Keratinocyte (primary cell): ENCODE data around the gene PCGF1. TPM values are rescaled to one million over a fixed set of nuclear protein-coding genes. Genes with fewer than 3 reads are reported as not detected.

Experiments
- DNase-seq: peaks from one replicate; pipeline ENCODE4 v3.0.0-alpha.2; 2011; ENCODE audit warnings: low read depth, missing footprints, low spot score
- FAIRE-seq: peaks from 2 replicates; lab custom pipeline; 2011; peaks lifted over from hg19 to GRCh38; lab: Jason Lieb, UNC
- H2AFZ ChIP-seq: 2 replicates; pipeline ENCODE4 v1.6.0; 2012; ENCODE audit warnings: low read length, control low read depth, inconsistent platforms; ENCODE audit not compliant: control insufficient read depth
- H3K27ac ChIP-seq: 2 replicates; pipeline ENCODE4 v1.5.1; 2011; ENCODE audit warnings: low read length; ENCODE audit not compliant: control insufficient read depth, insufficient read depth
- H3K27me3 ChIP-seq: 3 replicates; pipeline ENCODE4 v1.6.0; 2011; ENCODE audit warnings: low read length; ENCODE audit not compliant: control insufficient read depth, insufficient read depth; ENCODE audit errors: extremely low read depth
- H3K36me3 ChIP-seq, 2 experiments: 2 replicates in 1 of 2; 3 replicates in 1 of 2; pipeline ENCODE4 v1.5.1; 2011; ENCODE audit warnings: low read length in 2 of 2, mild to moderate bottlenecking in 1 of 2; ENCODE audit not compliant: control insufficient read depth in 2 of 2, insufficient read depth in 2 of 2; ENCODE audit errors: extremely low read depth in 1 of 2
- H3K4me1 ChIP-seq: 3 replicates; pipeline ENCODE4 v1.5.1; 2011; ENCODE audit warnings: low read length; ENCODE audit not compliant: control insufficient read depth, insufficient read depth; ENCODE audit errors: extremely low read depth
- H3K4me2 ChIP-seq: 3 replicates; pipeline ENCODE4 v1.6.0; 2011; ENCODE audit warnings: low read depth, low read length; ENCODE audit not compliant: control insufficient read depth, insufficient read depth; ENCODE audit errors: extremely low read depth
- H3K4me3 ChIP-seq, 3 experiments: fragments of 200-600 bp in 1 of 3; sonication (generic) in 1 of 3; 2 replicates in 2 of 3; 3 replicates in 1 of 3; pipeline ENCODE4 v1.5.1; 2011 to 2016; ENCODE audit warnings: low read length in 3 of 3, mild to moderate bottlenecking in 3 of 3, control low read depth in 2 of 3, inconsistent platforms in 1 of 3, low read depth in 1 of 3, mixed read lengths in 1 of 3, mixed run types in 1 of 3, moderate library complexity in 1 of 3; ENCODE audit not compliant: control insufficient read depth in 2 of 3, insufficient read depth in 2 of 3; ENCODE audit errors: extremely low read depth in 1 of 3
- H3K79me2 ChIP-seq: 2 replicates; pipeline ENCODE4 v1.6.0; 2012; ENCODE audit warnings: low read length; ENCODE audit not compliant: control insufficient read depth, insufficient read depth
- H3K9ac ChIP-seq: 3 replicates; pipeline ENCODE4 v1.6.0; 2011; ENCODE audit warnings: low read length; ENCODE audit not compliant: control insufficient read depth, insufficient read depth; ENCODE audit errors: extremely low read depth
- H3K9me1 ChIP-seq: 3 replicates; pipeline ENCODE4 v1.6.0; 2011; ENCODE audit warnings: low read length; ENCODE audit not compliant: control insufficient read depth, insufficient read depth; ENCODE audit errors: extremely low read depth
- H3K9me3 ChIP-seq: 2 replicates; pipeline ENCODE4 v1.5.1; 2012; ENCODE audit warnings: low read depth, low read length; ENCODE audit not compliant: control insufficient read depth
- H4K20me1 ChIP-seq: 3 replicates; pipeline ENCODE4 v1.6.0; 2011; ENCODE audit warnings: low read length; ENCODE audit not compliant: control insufficient read depth, insufficient read depth; ENCODE audit errors: extremely low read depth
- EZH2 ChIP-seq: IDR thresholded peaks from one replicate; pipeline ENCODE4 v1.6.1; 2012; ENCODE audit warnings: inconsistent platforms, mild to moderate bottlenecking, low read length, moderate library complexity
- dilution Hi-C: fragments of 300-500 bp; cut with MboI; formaldehyde crosslinking; loops from one replicate; pipeline ENCODE4 v1.7.0; 2020; ENCODE audit warnings: low sequenced_read_pairs; ENCODE audit not compliant: extremely low pct_ligation_motif_present
- polyA plus RNA-seq, 5 experiments: library from polyadenylated mRNA; depleted of rRNA in 3 of 5; stranded (reverse) in 3 of 5; stranded (forward) in 1 of 5; unstranded in 1 of 5; fragments of >200 nt; gene quantifications; 1 replicate in 1 of 5; 2 replicates in 3 of 5; 3 replicates in 1 of 5; pipeline versions ENCODE4 v1.2.1 to v1.2.3, GENCODE V29; 2011 to 2012; ENCODE audit warnings: missing spikeins in 2 of 5, low read depth in 1 of 5, low replicate concordance in 1 of 5
- TF ChIP-seq, protein P1 (sequence below), 3 experiments: IDR thresholded peaks in 1 of 3; conservative IDR thresholded peaks in 1 of 3; optimal IDR thresholded peaks in 1 of 3; 2 replicates in 2 of 3; 3 replicates in 1 of 3; pipeline versions ENCODE3 to v1.5.1; 2011; ENCODE audit warnings: low read length in 3 of 3, mild to moderate bottlenecking in 3 of 3, moderate library complexity in 2 of 3, control low read depth in 1 of 3, inconsistent platforms in 1 of 3; ENCODE audit not compliant: insufficient read depth in 2 of 3; ENCODE audit errors: extremely low read depth in 1 of 3

PCGF1 gene
- polyA plus RNA-seq, 1 donor (not counting 4 experiments of a cell fraction or from before 2014, with no cell fraction given), result 29.1 TPM

GRCh38 chr2:74499267-74499939 is 8.1 kb downstream of the PCGF1 start, which contains the start of gene LBX2:
LBX2 (minus strand) TSS chr2:74499603; CDS start chr2:74499537, 66 bp downstream.
- Histone ChIP-seq H3K9me3 (no peaks in the 10 kb centered on the region), H2AFZ (peak within 1 kb of the TSS; percentile 41), H4K20me1 (no peaks in the 10 kb centered on the region), H3K9ac (peak within 1 kb of the TSS; percentile 33), H3K4me3 (peak within 1 kb of the TSS; percentile 9 to 53 (median 26)), H3K4me2 (peak within 1 kb of the TSS; percentile 69), H3K79me2 (no peaks in the 10 kb centered on the region), H3K36me3 (peaks cover 0 to 4% of the 10 kb centered on the region in 2 experiments), H3K9me1 (no peaks in the 10 kb centered on the region), H3K4me1 (peaks cover 33% of the 10 kb centered on the region), H3K27ac (no peak within 1 kb of the TSS), H3K27me3 (peaks cover 41% of the 10 kb centered on the region)
- FAIRE-seq, result no peak
- peak; percentile 13 for TF ChIP-seq EZH2
- TF ChIP-seq, protein P1, sequence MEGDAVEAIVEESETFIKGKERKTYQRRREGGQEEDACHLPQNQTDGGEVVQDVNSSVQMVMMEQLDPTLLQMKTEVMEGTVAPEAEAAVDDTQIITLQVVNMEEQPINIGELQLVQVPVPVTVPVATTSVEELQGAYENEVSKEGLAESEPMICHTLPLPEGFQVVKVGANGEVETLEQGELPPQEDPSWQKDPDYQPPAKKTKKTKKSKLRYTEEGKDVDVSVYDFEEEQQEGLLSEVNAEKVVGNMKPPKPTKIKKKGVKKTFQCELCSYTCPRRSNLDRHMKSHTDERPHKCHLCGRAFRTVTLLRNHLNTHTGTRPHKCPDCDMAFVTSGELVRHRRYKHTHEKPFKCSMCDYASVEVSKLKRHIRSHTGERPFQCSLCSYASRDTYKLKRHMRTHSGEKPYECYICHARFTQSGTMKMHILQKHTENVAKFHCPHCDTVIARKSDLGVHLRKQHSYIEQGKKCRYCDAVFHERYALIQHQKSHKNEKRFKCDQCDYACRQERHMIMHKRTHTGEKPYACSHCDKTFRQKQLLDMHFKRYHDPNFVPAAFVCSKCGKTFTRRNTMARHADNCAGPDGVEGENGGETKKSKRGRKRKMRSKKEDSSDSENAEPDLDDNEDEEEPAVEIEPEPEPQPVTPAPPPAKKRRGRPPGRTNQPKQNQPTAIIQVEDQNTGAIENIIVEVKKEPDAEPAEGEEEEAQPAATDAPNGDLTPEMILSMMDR (optimal IDR thresholded peaks at IDR 0.05 in 1 of 3, IDR thresholded peaks at IDR 0.05 in 1 of 3, conservative IDR thresholded peaks at IDR 0.05 in 1 of 3; ENCODE audit: extremely low read depth in 1 of 3, insufficient read depth in 2 of 3, low read length in 3 of 3), result no peak
- dilution Hi-C loops, result no loop called here
- DNase-seq, result no peak

GRCh38 chr2:74498500-74499266 is 8.8 kb downstream of the PCGF1 start:
- peaks cover under 1 to 3% of the 10 kb centered on the region in 2 experiments for H3K36me3 ChIP-seq
- DNase-seq (no peak), FAIRE-seq (no peak)
- H4K20me1 ChIP-seq, result no peaks in the 10 kb centered on the region
- no peak overlapping the region for H3K27ac ChIP-seq
- H2AFZ ChIP-seq, result peak overlapping the region; percentile 41
- peak overlapping the region; percentile 9 to 53 (median 26) for H3K4me3 ChIP-seq
- H3K4me1 ChIP-seq, result peaks cover 33% of the 10 kb centered on the region
- no peaks in the 10 kb centered on the region for H3K79me2 ChIP-seq
- peak; percentile 87 for TF ChIP-seq EZH2
- TF ChIP-seq, protein P1 (optimal IDR thresholded peaks at IDR 0.05 in 1 of 3, IDR thresholded peaks at IDR 0.05 in 1 of 3, conservative IDR thresholded peaks at IDR 0.05 in 1 of 3; ENCODE audit: extremely low read depth in 1 of 3, insufficient read depth in 2 of 3, low read length in 3 of 3), result no peak
- no peaks in the 10 kb centered on the region for H3K9me1 ChIP-seq
- peaks cover 41% of the 10 kb centered on the region for H3K27me3 ChIP-seq
- no peaks in the 10 kb centered on the region for H3K9me3 ChIP-seq
- H3K9ac ChIP-seq, result peak overlapping the region; percentile 33
- peak overlapping the region; percentile 69 for H3K4me2 ChIP-seq
- dilution Hi-C loops, result no loop called here
